ENCODE data around the gene WDR5. TPM values are rescaled to one million over a fixed set of nuclear protein-coding genes. Genes with fewer than 3 reads are reported as not detected.

Gene WDR5
- total RNA-seq, 1 donor, result 19.9 TPM

DNA sequence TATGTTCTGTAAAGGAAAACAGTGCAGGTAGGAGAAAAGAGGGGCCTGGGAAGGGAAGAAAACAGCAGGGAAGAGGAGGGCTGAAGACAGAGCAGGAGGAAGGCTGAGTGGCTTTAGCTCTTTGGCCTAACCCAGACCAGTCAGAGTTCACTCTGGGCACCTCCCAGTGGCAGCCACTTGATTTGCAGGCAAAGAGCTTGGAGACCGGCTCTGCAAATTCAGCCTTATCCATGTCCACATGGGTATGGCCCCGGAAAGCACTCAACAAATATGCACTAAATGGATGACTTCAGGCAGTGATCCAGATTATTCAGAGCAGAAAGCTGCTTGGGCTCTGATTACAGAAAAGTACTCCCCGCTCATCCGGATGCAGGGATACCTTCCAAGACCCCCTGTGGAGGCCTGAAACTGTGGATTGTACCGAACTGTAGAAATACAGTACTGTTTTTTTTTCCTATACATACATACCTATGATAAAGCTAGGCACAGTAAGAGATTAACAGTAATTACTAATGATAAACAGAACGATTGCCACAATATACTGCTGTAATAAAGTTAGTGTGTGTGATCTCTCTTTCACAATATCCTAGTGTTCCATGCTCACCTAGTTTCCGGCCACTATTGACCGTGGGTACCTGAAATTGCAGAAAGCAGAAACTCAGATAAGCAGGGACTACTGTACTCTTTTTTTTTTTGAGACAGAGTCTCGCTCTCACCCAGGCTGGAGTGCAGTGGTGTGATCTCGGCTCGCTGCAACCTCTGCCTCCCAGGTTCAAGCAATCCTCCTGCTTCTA is 33.1 kb downstream of the WDR5 start:
- TF ChIP-seq CTCF (IDR thresholded peaks at IDR 0.05; ENCODE audit: insufficient read depth, low read length), result peak; percentile 7

DNA sequence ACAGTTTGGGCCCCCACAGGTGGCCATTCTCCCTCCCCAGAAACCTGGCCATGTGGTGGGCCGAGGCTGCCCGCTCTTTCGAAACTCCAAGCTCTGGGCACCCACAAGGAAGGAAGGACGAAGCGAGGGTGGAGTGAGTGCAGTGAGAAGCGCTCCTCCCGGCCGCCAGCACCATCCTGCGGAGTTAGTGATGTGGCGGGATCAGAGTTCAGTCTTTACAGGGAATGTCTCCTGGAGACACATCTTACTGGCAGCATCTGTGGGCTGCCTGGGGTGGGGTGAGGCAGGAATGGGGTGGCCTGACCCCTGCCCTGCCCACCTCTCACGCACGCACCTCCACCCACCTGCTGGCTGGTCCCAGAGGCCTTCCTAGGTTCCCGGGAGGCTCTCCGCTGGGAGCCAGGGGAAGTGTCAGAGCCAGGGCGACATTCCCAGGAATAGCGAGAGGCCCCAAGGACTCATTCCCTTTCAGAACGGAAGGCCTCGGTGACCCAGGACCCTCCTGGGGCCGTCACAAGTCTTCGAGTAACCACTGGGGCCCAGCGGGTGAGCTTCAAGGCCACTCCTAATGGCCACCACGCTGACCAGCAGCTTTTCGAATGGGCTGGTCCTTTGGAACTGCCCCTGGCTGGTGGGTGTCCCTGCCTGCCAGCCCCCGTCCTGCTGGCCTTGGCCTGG is 34.0 kb downstream of the WDR5 start:
- no peak for TF ChIP-seq CTCF (IDR thresholded peaks at IDR 0.05; ENCODE audit: insufficient read depth, low read length)
- H3K4me3 ChIP-seq (ENCODE audit: low read depth, low read length), result no peak overlapping the region
- no peak for DNase-seq (ENCODE audit: low read depth)

More for the DNA sequence above, 33.1 kb downstream of the WDR5 start:
- H3K4me3 ChIP-seq (ENCODE audit: low read depth, low read length), result no peak overlapping the region
- DNase-seq (ENCODE audit: low read depth), result no peak

DNA sequence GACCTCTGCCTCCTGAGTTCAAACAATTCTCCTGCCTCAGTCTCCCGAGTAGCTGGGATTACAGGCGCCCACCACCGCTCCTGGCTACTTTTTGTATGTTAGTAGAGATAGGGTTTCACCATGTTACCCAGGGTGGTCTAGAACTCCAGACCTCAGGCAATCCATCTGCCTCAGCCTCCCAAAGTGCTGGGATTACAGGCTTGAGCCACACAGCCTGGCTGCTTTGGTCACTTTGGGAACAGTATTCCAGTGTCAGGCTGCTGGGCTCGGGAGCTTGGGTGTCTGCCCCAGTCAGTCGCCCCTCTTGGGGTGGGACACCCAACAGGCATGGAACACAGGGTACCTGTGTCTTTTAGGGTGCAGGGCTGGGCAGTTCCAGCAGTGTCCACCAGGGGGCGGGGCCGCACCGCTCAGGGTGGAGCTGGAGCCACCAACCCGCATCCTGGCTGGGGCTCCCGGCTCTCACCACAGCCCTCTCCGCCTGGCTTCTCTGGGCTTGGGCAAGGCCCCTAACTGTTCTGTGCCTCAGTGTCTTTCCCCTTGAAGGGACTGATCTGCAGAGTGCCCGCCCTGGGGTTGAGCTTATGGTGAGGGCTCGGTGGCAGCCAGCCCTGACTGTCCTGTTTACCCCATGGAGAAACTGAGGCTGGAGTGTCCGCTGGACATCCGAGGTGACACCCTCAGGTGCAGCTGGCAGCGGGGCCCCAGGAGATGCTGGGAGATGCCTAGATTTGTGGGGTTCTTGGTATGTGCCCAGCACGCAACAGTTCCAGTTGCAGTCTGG is 34.8 kb downstream of the WDR5 start:
- no peak for TF ChIP-seq CTCF (IDR thresholded peaks at IDR 0.05; ENCODE audit: insufficient read depth, low read length)
- no peak overlapping the region for H3K4me3 ChIP-seq (ENCODE audit: low read depth, low read length)
- DNase-seq (ENCODE audit: low read depth), result no peak

DNA sequence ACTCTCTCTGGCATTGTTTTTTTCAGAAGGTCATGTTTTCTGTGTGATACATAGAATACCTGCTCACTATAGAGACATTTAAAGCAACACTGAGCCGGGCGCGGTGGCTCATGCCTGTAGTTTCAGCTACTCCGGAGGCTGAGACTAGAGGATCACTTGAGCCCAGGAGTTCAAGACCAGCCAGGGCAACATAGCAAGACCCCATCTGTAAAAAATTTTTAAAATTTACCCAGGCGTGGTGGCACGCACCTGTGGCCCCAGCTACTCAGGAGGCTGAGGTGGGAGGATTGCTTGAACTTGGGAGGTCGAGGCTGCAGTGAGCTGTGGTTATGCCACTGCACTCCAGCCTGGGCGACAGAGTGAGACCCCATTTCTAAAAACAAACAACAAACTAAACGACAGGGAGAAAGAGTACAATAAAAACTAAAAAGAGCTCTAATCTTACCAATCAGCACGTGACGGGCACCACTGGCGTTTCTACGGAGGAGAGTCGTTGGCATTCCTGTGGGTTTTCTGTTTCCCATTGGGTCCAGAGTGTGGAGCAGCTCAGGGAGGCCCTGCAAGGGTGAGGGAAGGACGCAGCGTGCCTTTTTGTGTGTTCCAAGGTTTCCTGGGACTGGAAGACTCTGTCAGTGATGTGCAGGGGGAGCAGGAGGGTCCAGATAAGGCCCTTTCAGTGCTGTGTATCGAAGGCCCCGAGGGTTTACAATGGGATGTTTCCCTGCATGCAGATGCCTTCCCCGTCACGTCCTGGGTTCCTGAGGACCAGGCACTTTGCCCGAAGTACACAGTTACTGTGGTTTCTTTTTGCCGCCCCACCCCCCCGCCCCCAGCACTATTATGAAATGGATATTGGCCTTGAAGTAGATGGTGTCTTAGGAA is 35.7 kb downstream of the WDR5 start:
- peak; percentile 28 for DNase-seq (ENCODE audit: low read depth)
- TF ChIP-seq CTCF (IDR thresholded peaks at IDR 0.05; ENCODE audit: insufficient read depth, low read length), result no peak
- H3K4me3 ChIP-seq (ENCODE audit: low read depth, low read length), result no peak overlapping the region

DNA sequence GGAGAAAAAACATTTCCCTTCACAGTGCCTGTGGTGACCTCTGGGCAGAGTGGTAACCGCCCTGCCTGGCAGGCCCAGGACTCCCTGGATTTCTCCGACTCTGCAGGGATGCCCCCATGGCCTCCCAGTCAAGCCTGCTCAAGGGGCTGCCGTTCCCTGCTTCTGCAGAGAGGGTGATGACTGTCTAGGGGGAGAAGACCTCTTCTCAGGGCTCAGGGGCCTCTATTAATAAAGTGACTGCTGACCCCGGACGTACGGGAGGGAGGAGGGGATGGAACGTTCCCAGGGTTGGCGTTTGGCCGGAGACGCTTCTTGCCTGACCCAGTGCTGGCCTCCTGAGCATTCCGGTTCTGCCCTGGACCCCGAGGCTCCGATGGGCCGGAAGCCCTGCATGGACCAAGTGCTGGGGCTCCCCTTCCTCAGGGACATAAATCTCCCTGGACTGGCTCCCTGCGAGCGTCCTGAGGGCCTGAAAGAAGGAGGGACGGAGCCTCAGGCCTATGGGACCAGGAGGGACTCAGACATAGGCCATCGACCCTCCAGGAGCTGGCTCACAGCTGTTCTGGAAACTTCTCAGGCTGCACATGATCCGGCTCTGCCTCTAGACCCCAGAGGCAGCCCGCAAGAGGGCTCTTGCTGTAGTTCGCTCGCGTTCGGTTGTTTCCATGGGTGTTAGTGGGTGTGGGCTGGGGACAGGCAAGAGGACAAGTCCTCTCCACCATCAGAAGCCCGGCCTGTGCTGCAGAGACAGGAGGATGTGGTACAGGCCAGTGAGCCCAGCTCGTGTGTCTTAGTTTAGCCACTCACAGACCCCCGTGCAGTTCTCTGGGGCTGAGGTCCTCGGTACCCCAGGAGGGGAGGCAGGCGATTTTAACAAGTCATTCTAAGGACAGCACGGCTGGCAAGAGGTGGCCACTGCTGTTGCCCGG is 36.6 kb downstream of the WDR5 start:
- TF ChIP-seq CTCF (IDR thresholded peaks at IDR 0.05; ENCODE audit: insufficient read depth, low read length), result no peak
- DNase-seq (ENCODE audit: low read depth), result no peak
- H3K4me3 ChIP-seq (ENCODE audit: low read depth, low read length), result no peak overlapping the region

All from fibroblast of the aortic adventitia (primary cell).